Esophagus muscularis mucosa (tissue), 4 donors: Measurements from ENCODE around the gene NCOA1. TPM values are rescaled to one million over a fixed set of nuclear protein-coding genes. Genes with fewer than 3 reads are reported as not detected.
"Not testable (repeated sequence)": the region's sequence is repeated elsewhere in the genome, so short reads cannot be mapped to it uniquely, and the experiment has no call there.

Experiments used
- DNase-seq: peaks from one replicate; pipeline ENCODE4 v3.0.0-alpha.2; 2017; ENCODE audit errors: extremely low spot score
- H3K27ac ChIP-seq, 4 donors: fragments of 200-600 bp; sonication (generic); replicated peaks in 1 of 4; 1 replicate in 3 of 4; 2 replicates in 1 of 4; pipeline ENCODE4 v1.5.1; 2016 to 2019; ENCODE audit warnings: mild to moderate bottlenecking in 1 of 4
- H3K27me3 ChIP-seq, 4 donors: fragments of 200-600 bp; sonication (generic); one replicate each; pipeline versions ENCODE4 v1.5.1 to v1.6.0; 2016 to 2019
- H3K36me3 ChIP-seq, 4 donors: fragments of 200-600 bp; sonication (generic); one replicate each; pipeline ENCODE4 v1.5.1; 2016 to 2019
- H3K4me1 ChIP-seq, 4 donors: fragments of 200-600 bp; sonication (generic); one replicate each; pipeline ENCODE4 v1.5.1; 2016 to 2019
- H3K4me3 ChIP-seq, 4 donors: fragments of 200-600 bp; sonication (generic); 1 replicate in 2 of 4; 2 replicates in 2 of 4; pipeline ENCODE4 v1.5.1; 2016 to 2019; ENCODE audit warnings: mild to moderate bottlenecking in 4 of 4, moderate library complexity in 1 of 4
- H3K9me3 ChIP-seq, 4 donors: fragments of 200-600 bp; sonication (generic); 1 replicate in 3 of 4; 2 replicates in 1 of 4; pipeline ENCODE4 v1.5.1; 2016 to 2019
- CTCF ChIP-seq, 3 experiments: fragments of 200-600 bp in 2 of 3; fragments of 450-650 bp in 1 of 3; sonication (generic) in 2 of 3; IDR thresholded peaks; one replicate each; pipeline ENCODE4 v1.5.1; 2017 to 2019; ENCODE audit warnings: antibody characterized with exemption in 3 of 3, mild to moderate bottlenecking in 2 of 3, moderate library complexity in 1 of 3
- EP300 ChIP-seq: sonication (generic); formaldehyde crosslinking; IDR thresholded peaks from one replicate; pipeline ENCODE4 v1.6.1; 2017; ENCODE audit warnings: antibody characterized with exemption
- POLR2A ChIP-seq: fragments of 450-650 bp; IDR thresholded peaks from one replicate; pipeline ENCODE4 v1.6.1; 2017; ENCODE audit warnings: antibody characterized with exemption, moderate library complexity, mild to moderate bottlenecking, low read depth
- POLR2AphosphoS5 ChIP-seq, 2 donors: sonication (generic); formaldehyde crosslinking; IDR thresholded peaks; one replicate each; pipeline ENCODE4 v1.6.1; 2017; ENCODE audit warnings: antibody characterized with exemption in 2 of 2
- WGBS: methylation state at CpG from one replicate; pipeline ENCODE4 v1.1.5; 2018; 5-methylcytosine and 5-hydroxymethylcytosine counted together
- intact Hi-C: fragments of 100-400 bp; cut with DNase I; formaldehyde crosslinking; loops from one replicate; pipeline ENCODE4 v1.15.1; 2023
- total RNA-seq, 4 donors: library from RNA; depleted of rRNA; stranded (reverse); fragments of >200 nt; gene quantifications; one replicate each; pipeline versions ENCODE4 v1.1.0 to v1.2.1, GENCODE V29; 2016

The NCOA1 gene
- total RNA-seq, 4 donors from 2014 or later = 43.9 to 49.4 (median 47.3) TPM

- intact Hi-C loops = no loop called here
- 97% methylated on average over 4 of the region's 4 CpGs for WGBS
- DNase-seq = no peak
- Histone ChIP-seq H3K9me3 (no peaks in the 10 kb centered on the region), H3K27me3 (no peaks in the 10 kb centered on the region), H3K4me3 (no peak overlapping the region), H3K27ac (no peak overlapping the region), H3K4me1 (peaks cover 7 to 41% (median 32%) of the 10 kb centered on the region in 4 donors), H3K36me3 (no peaks in the 10 kb centered on the region)
- TF ChIP-seq POLR2AphosphoS5 (IDR thresholded peaks at IDR 0.05) (no peak), CTCF (IDR thresholded peaks at IDR 0.05) (no peak), EP300 (no peak)
These were observed 88.2 kb downstream of the NCOA1 start for GRCh38 chr2:24579053-24579803.

- Histone ChIP-seq H3K4me1 (peaks cover 7 to 40% (median 32%) of the 10 kb centered on the region in 4 donors), H3K27ac (no peak overlapping the region), H3K27me3 (no peaks in the 10 kb centered on the region), H3K4me3 (no peak overlapping the region), H3K36me3 (no peaks in the 10 kb centered on the region), H3K9me3 (no peaks in the 10 kb centered on the region)
- 89% methylated on average over 1 of the region's 1 CpG for WGBS
- DNase-seq = no peak
- intact Hi-C loops = no loop called here
- TF ChIP-seq POLR2AphosphoS5 (IDR thresholded peaks at IDR 0.05) (no peak), POLR2A (no peak), EP300 (no peak), CTCF (IDR thresholded peaks at IDR 0.05) (no peak)
These were observed 89.5 kb downstream of the NCOA1 start for GRCh38 chr2:24580561-24580960.

GRCh38 chr2:24581971-24582370 lies 90.9 kb downstream of the NCOA1 start:
- 93% methylated on average over 1 of the region's 1 CpG for whole genome bisulfite sequencing

DNA sequence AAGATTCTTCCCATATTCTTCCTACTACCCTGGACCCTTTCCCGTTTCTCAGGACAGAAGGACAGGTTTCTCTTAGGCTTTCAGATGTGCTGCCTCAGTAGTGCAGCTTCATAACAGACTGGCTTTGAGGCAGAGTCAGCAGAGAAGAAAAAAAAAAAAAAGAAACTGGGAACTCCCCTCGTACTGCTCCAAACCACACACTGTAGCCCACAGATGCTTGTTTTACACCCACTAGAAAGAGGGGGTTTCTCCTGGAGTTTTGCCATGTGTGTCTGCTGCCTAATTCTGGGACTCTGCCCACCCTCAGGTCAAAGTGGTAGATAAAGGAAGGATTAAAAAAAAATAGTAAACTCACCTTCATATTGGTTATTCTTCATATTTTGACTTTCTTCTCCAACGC lies 95.9 kb downstream of the NCOA1 start:
- H3K27ac ChIP-seq = no peak overlapping the region
- 71% methylated on average over 3 of the region's 3 CpGs for WGBS
- no peaks in the 10 kb centered on the region for H3K27me3 ChIP-seq
- no peak overlapping the region for H3K4me3 ChIP-seq
- intact Hi-C loops = no loop called here
- H3K9me3 ChIP-seq = no peaks in the 10 kb centered on the region
- peaks cover 0 to 11% (median 2%) of the 10 kb centered on the region in 4 donors for H3K36me3 ChIP-seq
- peaks cover 0 to 8% (median 0%) of the 10 kb centered on the region in 4 donors for H3K4me1 ChIP-seq
- TF ChIP-seq EP300 = no peak
- no peak for TF ChIP-seq POLR2AphosphoS5 (IDR thresholded peaks at IDR 0.05)
- no peak for TF ChIP-seq POLR2A
- TF ChIP-seq CTCF (IDR thresholded peaks at IDR 0.05) = no peak
- no peak for DNase-seq

More at GRCh38 chr2:24581971-24582370, 90.9 kb downstream of the NCOA1 start:
- H3K36me3 ChIP-seq, H3K9me3 ChIP-seq, DNase-seq, H3K4me3 ChIP-seq, intact Hi-C loops, H3K27ac ChIP-seq, H3K27me3 ChIP-seq: not testable (repeated sequence)
- peaks cover 0 to 40% (median 22%) of the 10 kb centered on the region in 4 donors for H3K4me1 ChIP-seq

GRCh38 chr2:24588294-24588693 lies 97.2 kb downstream of the NCOA1 start:
- Histone ChIP-seq H3K27ac (no peak overlapping the region), H3K4me1 (peaks cover 0 to 15% (median 4%) of the 10 kb centered on the region in 4 donors), H3K4me3 (no peak overlapping the region), H3K9me3 (no peaks in the 10 kb centered on the region), H3K36me3 (peaks cover 0 to 11% (median 2%) of the 10 kb centered on the region in 4 donors), H3K27me3 (no peaks in the 10 kb centered on the region)
- intact Hi-C loops = no loop called here
- 90% methylated on average over 5 of the region's 5 CpGs for WGBS
- DNase-seq = no peak
- TF ChIP-seq EP300 = no peak
- TF ChIP-seq CTCF (IDR thresholded peaks at IDR 0.05) = no peak
- TF ChIP-seq POLR2AphosphoS5 (IDR thresholded peaks at IDR 0.05) = no peak
